SJCRH30 (cell line): ENCODE results near the gene PGBD1. TPM values are rescaled to one million over a fixed set of nuclear protein-coding genes. Genes with fewer than 3 reads are reported as not detected.
A peak's percentile ranks its signal among the peaks of the same experiment; 100 is the strongest.
"Not testable (repeated sequence)": the region's sequence is repeated elsewhere in the genome, so short reads cannot be mapped to it uniquely, and the experiment has no call there.

Experiments used
- DNase-seq, 2 experiments: peaks; one replicate each; pipeline ENCODE4 v3.0.0-alpha.2; 2015 to 2020
- H3K27ac ChIP-seq: fragments of 250-450 bp; sonication (Bioruptor Pico); 2 replicates; pipeline ENCODE4 v1.5.1; 2020; ENCODE audit warnings: mild to moderate bottlenecking, moderate library complexity
- H3K27me3 ChIP-seq: fragments of 250-450 bp; sonication (Bioruptor Pico); 2 replicates; pipeline ENCODE4 v1.5.1; 2020; ENCODE audit warnings: mild to moderate bottlenecking, moderate library complexity
- H3K36me3 ChIP-seq: fragments of 250-450 bp; sonication (Bioruptor Pico); 2 replicates; pipeline ENCODE4 v1.5.1; 2020; ENCODE audit warnings: mild to moderate bottlenecking, moderate library complexity
- H3K4me1 ChIP-seq: fragments of 250-450 bp; sonication (Bioruptor Pico); 2 replicates; pipeline ENCODE4 v1.5.1; 2020; ENCODE audit warnings: mild to moderate bottlenecking, moderate library complexity
- H3K4me3 ChIP-seq: fragments of 250-450 bp; sonication (Bioruptor Pico); 2 replicates; pipeline ENCODE4 v1.5.1; 2020; ENCODE audit warnings: mild to moderate bottlenecking, moderate library complexity
- H3K9me3 ChIP-seq: fragments of 250-450 bp; sonication (Bioruptor Pico); replicated peaks from 2 replicates; pipeline ENCODE4 v1.5.1; 2020; ENCODE audit warnings: mild to moderate bottlenecking, moderate library complexity
- total RNA-seq: library from RNA; depleted of rRNA; stranded (reverse); fragments of >200 nt; shearing (Covaris generic); gene quantifications from 2 replicates; pipeline ENCODE4 v1.2.3, GENCODE V29; 2014

Gene PGBD1
- total RNA-seq, 1 experiment from 2014 or later = 11.2 TPM

DNA sequence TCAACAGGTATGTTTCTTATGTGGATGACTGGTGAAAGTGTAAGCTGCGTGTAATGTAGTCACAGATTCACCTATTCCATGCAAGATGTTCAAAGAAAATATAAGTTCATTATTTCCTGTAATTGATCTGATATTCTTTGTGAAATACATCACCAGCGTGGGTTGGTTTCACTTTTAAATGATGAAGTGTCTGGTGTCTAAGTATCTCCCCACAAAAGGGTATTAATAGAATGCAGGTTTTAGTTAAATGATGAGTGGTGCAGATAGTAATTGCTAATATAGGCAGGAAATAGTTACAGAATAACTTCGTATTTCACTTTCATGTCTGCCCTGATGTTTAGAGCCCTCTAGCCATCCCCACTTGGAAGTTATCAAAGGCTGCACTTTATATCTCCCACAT, 22.2 kb downstream of the PGBD1 start:
- Histone ChIP-seq H3K4me1 (no peaks in the 10 kb centered on the region), H3K4me3 (no peak overlapping the region), H3K36me3 (peaks cover 13% of the 10 kb centered on the region), H3K27me3 (no peaks in the 10 kb centered on the region), H3K9me3 (no peaks in the 10 kb centered on the region; the same call in 1 of the 2 replicates), H3K27ac (no peak overlapping the region)
- DNase-seq = no peak

DNA sequence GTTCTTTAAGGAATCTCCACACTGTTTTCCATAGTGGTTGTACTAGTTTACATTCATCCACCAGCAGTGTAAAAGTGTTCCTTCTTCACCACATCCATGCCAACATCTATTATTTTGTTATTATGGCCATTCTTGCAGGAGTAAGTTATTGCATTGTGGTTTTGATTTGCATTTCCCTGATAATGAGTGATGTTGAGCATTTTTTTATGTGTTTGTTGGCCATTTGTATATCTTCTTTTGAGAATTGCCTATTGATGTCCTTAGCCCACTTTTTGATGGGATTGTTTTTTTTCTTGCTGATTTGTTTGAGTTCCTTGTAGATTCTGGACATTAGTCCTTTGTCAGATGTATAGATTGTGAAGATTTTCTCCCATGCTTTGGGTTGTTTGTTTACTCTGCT, 25.0 kb downstream of the PGBD1 start:
- not testable (repeated sequence) for H3K4me3 ChIP-seq, H3K36me3 ChIP-seq, H3K27me3 ChIP-seq, H3K9me3 ChIP-seq, DNase-seq, H3K27ac ChIP-seq, H3K4me1 ChIP-seq

DNA sequence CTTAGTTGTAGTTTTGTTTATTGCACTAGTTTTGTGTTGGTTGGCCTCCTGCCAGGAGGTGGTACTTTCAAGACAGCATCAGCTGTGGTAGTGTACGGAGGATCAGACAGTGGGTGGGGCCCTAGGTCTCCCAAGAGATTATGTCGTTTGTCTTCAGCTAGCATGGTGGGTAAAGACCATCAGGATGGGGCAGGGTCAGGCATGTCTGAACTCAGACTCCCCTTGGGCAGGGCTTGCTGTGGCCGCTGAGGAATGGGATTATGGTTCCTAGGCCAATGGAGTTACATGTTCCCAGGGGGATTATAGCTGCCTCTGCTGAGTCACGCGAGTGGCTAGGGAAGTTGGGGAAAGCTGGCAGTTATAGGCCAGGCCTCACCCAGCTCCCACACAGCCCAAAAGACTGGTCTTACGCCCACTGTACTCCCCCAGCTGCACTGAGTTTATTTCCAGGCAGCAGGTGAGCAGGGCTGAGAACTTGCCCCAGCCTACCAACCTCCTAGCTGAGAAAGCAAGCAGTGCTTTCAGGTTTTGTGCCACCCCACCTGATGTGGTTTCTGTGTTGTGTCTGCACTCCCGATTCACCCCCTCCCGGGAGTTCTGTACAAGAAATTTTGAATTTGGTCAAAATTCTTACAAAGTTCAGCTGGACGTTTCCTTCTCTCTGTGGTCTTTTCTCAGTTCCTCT, 29.9 kb downstream of the PGBD1 start:
- no peaks in the 10 kb centered on the region for H3K27me3 ChIP-seq
- H3K4me1 ChIP-seq = peaks cover 8% of the 10 kb centered on the region
- H3K4me3 ChIP-seq = no peak overlapping the region
- DNase-seq = peak; percentile 53 to 65
- H3K27ac ChIP-seq = peak overlapping the region; percentile 19
- no peaks in the 10 kb centered on the region; the same call in 1 of the 2 replicates for H3K9me3 ChIP-seq
- no peaks in the 10 kb centered on the region for H3K36me3 ChIP-seq

DNA sequence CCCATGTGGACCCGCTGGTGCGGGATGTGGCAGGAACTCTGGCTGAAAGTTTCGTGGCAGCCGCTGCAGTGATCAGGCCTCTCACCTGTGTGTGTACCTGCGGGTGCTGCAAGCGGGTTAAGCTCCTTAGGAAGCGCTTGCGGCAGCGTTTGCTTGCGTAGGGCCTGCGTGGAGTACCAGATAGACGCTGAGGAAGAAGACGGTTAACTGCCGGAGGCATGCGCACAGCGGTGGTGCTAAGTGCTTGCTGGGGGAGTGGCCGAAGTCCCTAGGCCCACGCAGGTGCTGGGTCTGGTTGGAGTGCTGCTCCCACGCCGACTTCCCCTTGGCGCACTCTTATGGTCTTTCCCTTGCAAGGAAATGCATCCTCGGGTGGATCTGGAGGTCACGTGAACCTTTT, 31.6 kb downstream of the PGBD1 start:
- Histone ChIP-seq H3K9me3 (no peaks in the 10 kb centered on the region; the same call in 1 of the 2 replicates), H3K27ac (no peak overlapping the region), H3K36me3 (no peaks in the 10 kb centered on the region), H3K4me1 (peaks cover 8% of the 10 kb centered on the region), H3K27me3 (no peaks in the 10 kb centered on the region), H3K4me3 (no peak overlapping the region)
- no peak for DNase-seq

DNA sequence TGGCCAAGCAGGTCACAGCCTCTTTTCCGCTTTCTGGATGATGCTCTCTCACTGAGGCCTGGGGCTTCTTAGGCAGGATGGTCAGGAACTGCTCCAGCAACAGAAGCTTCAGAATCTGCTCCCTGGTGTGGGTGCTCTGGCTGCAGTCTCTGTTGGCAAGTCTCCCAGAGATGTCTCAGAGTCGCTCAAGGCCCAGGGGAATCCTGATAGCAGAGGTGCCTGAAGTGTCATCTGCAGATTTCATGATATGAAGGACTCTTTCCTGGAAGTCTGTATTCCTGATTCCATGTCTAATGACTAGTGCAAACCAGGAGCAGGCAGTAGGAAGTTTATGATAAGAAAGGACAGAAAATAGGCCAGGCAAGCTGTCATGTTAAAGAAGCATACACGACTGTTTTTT, 34.3 kb downstream of the PGBD1 start:
- Histone ChIP-seq H3K4me3 (no peak overlapping the region), H3K4me1 (peaks cover 8% of the 10 kb centered on the region), H3K27me3 (no peaks in the 10 kb centered on the region), H3K36me3 (no peaks in the 10 kb centered on the region), H3K27ac (no peak overlapping the region), H3K9me3 (no peaks in the 10 kb centered on the region)
- DNase-seq = no peak

DNA sequence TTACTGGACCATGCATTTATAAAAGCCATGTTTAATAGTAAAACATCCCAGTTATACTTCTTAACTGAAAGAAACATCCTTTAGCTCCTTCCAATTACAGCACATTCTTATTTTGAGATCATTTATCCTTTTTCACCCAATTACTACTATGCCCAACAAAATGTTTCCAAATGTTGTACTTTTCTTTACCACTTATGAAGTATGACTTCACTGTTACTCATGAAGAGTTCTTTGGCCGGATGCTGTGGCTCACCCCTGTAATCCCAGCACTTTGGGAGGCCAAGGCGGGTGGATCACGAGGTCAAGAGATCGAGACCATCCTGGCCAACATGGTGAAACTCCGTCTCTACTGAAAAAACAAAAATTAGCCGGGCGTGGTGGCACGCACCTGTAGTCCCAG, 36.5 kb downstream of the PGBD1 start:
- not testable (repeated sequence) for H3K4me3 ChIP-seq, H3K27ac ChIP-seq, H3K9me3 ChIP-seq, DNase-seq, H3K36me3 ChIP-seq, H3K27me3 ChIP-seq, H3K4me1 ChIP-seq

DNA sequence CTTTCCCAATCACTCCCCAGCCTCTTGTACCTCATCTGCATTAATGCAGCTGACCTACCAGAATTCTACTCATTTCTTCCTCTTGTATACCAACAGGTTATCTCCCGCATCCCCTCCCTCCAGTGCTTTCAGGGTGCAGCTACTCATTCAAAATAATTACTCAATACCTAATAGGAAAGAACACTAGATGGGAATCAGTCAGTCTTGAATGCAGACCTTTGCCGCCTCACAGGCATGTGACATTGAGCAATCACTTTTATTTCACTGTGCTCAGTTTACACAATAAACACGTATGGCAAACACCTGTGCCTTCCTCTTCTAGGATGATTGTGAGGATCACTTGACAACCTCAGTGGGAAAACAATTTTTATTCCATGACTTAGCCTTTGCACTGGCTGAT, 41.3 kb downstream of the PGBD1 start:
- H3K9me3 ChIP-seq = peaks cover 12% of the 10 kb centered on the region
- no peaks in the 10 kb centered on the region for H3K27me3 ChIP-seq
- no peak overlapping the region for H3K27ac ChIP-seq
- no peak for DNase-seq
- H3K4me3 ChIP-seq = no peak overlapping the region
- H3K36me3 ChIP-seq = no peaks in the 10 kb centered on the region
- H3K4me1 ChIP-seq = no peaks in the 10 kb centered on the region

DNA sequence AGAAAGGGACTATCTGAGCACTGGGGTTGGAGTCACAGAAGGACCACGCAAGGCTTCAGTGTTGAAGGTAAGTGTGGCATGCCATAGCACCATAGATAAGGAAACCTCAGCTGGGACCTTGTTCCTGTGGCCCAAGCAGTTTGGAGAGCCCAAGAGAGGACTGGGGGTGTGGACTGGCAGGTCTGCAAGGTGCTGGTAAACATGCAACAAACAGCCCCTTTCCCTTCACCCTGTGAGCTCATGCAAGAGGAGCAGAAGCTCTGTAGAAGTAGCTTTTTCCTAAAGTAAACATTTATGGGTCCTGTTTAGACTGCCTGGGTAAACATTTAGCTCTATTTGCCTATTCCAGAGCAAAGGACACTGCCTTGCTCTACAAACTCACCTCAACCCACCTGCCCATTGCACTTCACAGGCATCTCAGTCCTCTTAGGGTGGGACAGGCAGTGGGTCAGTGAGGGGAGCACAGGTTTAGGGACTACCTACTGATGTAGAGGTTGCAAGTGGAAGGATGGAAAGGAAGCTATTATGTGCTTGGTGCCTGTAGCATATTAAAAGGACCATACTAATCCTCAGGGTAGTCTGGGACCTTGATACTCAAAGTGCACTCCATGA, 42.5 kb downstream of the PGBD1 start:
- H3K27me3 ChIP-seq = no peaks in the 10 kb centered on the region
- H3K4me3 ChIP-seq = no peak overlapping the region
- H3K9me3 ChIP-seq = peaks cover 12% of the 10 kb centered on the region
- DNase-seq = no peak
- H3K27ac ChIP-seq = no peak overlapping the region
- no peaks in the 10 kb centered on the region for H3K36me3 ChIP-seq
- no peaks in the 10 kb centered on the region for H3K4me1 ChIP-seq

DNA sequence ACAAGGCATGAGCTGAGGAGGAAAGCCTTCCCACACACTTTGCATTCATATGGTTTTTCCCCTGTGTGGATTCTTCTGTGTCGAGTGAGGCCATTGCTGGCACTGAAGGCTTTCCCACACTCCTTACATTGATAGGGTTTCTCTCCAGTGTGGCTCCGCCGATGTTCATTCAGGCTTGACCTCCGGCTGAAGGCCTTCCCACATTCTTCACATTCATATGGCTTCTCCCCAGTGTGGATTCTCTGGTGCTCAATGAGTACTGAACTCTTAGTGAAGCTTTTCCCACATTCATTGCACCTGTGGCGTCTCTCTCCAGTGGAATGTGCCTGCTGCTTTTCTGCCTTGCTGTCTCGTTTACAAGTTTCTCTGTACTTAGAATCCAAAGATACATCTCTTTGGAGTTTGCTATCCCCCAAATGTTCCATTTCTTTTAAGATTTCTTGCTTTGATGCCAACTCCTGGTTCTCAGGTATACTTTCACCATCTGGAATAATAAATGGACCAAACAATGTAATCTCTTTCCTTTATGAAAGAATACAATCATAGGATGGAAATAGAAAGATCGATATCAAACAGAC, 45.1 kb downstream of the PGBD1 start:
- no peak for DNase-seq
- Histone ChIP-seq H3K27me3 (no peaks in the 10 kb centered on the region), H3K36me3 (no peaks in the 10 kb centered on the region), H3K9me3 (peaks cover 12% of the 10 kb centered on the region), H3K4me1 (no peaks in the 10 kb centered on the region), H3K4me3 (no peak overlapping the region), H3K27ac (no peak overlapping the region)

DNA sequence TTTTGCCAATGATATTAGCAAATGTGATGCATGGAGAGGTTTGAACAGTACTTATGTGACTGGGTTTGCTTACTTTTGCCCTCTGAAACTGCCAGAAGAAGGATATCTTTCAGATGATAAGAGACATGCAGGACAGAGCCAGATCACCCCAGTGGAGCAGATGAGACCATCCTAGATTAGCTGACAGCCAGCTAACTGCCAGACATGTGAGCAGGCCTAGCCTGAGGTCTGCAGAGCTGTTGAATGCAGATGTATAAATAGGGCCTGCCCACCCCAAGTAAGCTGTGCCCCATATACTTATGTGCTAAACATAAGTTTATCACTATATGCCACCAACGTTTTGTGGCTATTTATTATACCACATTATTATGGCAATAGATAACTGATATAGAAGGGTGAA, 48.7 kb downstream of the PGBD1 start:
- Histone ChIP-seq H3K36me3 (no peaks in the 10 kb centered on the region), H3K9me3 (peaks cover 12% of the 10 kb centered on the region), H3K27me3 (no peaks in the 10 kb centered on the region), H3K4me3 (no peak overlapping the region), H3K27ac (no peak overlapping the region), H3K4me1 (no peaks in the 10 kb centered on the region; the same call in 1 of the 2 replicates)
- no peak for DNase-seq

DNA sequence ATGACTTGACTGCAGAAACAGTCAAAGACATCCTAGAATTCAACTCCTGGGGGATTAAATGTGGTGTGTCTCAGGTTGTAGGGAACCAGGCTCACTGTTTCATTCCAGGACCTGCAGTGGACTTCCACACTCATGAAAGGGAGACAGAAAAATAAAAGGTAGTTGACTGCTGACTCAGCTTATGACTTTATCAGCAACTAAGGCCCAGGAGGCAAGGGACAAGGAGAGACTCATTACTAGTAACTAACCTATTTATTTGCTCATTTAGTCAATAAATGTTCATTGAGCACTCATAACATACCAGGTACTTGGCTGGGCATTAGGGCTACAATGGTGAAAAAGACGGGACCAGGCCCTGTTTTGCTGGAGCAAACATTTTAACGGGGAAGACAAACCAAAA, 51.7 kb downstream of the PGBD1 start:
- Histone ChIP-seq H3K27ac (no peak overlapping the region), H3K4me1 (peaks cover 7% of the 10 kb centered on the region; the same call in 1 of the 2 replicates), H3K27me3 (no peaks in the 10 kb centered on the region), H3K9me3 (no peaks in the 10 kb centered on the region), H3K36me3 (no peaks in the 10 kb centered on the region), H3K4me3 (no peak overlapping the region)
- DNase-seq = no peak

DNA sequence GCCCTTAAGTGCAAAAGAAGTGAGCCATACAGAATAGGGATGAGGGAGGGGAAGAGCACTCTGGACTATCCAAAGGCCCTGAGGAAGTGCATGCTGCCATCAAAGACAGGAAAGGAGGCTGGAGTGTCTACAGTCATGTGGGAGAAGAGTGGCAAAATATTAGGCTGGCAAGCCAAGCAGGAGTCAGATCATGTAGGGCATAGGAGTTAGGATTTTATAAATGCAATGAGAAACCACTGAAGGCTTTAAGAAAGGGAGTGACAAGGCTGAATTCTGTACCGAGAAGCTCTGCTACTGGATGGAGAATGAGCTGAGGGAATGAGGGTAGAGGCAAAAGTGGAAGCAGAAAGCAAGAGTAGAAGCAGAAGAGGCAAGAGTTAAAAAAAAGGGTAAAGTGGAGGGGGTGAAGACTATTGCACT, 52.2 kb downstream of the PGBD1 start:
- peaks cover 7% of the 10 kb centered on the region; the same call in 1 of the 2 replicates for H3K4me1 ChIP-seq
- H3K27ac ChIP-seq = no peak overlapping the region
- DNase-seq = no peak
- H3K9me3 ChIP-seq = no peaks in the 10 kb centered on the region
- H3K36me3 ChIP-seq = no peaks in the 10 kb centered on the region
- no peaks in the 10 kb centered on the region for H3K27me3 ChIP-seq
- H3K4me3 ChIP-seq = no peak overlapping the region

DNA sequence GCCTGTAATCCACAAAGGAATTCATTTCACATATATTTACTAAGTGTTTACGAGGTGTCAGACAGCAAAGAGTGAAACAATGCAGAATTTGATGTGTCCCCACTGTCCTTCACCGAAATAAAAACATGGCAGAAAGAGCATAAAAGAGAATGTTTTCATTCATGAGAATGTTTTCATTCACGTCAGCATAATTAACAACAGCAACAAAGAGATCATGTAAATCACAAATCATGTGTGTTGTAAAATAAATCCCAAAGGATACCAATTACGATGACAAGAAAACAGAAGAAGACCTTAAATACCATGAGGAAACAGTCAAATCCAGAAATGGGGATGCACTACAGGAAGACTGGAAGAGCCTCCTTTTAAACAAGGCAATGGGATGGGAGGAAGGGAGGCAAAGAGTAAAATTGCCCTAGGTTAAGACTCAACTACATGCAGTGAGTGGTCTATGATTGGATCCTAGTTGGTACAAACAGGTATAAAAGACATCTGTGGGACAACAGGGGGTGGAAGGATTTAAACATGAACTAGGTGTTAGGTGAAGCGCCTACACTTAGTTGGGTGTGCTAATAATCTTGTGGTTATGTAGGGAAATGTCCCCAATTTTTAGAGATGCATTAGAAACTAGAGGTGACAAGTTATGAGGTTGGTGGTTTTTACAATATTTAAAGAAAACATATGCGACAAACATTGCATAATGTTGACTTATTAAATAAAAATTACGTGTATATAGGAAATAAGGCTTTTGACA, 53.1 kb downstream of the PGBD1 start:
- Histone ChIP-seq H3K27ac (peak overlapping the region; percentile 95), H3K4me1 (peaks cover 7% of the 10 kb centered on the region; the same call in 1 of the 2 replicates), H3K36me3 (no peaks in the 10 kb centered on the region), H3K27me3 (no peaks in the 10 kb centered on the region), H3K4me3 (peak overlapping the region; percentile 68), H3K9me3 (no peaks in the 10 kb centered on the region)
- DNase-seq = no peak

DNA sequence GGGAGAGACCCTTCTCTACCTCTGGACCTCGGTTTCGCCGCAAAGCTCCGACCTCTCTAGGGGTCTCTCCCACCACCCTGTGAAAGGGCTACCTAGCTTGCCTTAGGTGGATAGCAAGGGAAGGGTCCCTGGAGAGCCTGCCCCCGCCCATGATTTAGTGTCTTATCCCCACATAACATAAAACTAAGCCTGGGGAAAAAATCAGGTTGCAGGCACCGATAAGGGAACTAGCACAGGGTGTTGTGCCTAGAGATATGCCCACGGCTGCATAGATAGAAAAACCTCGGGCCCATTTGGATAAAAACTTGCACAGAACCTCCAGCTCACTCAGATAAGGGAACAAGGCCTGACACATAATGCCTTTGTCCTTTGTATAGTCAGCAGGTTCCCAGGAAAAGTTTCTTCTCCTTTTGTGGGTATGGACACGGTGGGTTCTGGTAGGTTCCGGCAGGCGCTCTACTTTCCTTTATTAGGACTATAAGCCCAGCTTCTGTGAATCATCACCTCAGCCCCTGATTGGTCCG, 53.7 kb downstream of the PGBD1 start:
- H3K27me3 ChIP-seq = no peaks in the 10 kb centered on the region
- H3K4me3 ChIP-seq = peak overlapping the region; percentile 68
- no peak for DNase-seq
- H3K4me1 ChIP-seq = peaks cover 7% of the 10 kb centered on the region; the same call in 1 of the 2 replicates
- no peaks in the 10 kb centered on the region for H3K36me3 ChIP-seq
- peak overlapping the region; percentile 95 for H3K27ac ChIP-seq
- no peaks in the 10 kb centered on the region for H3K9me3 ChIP-seq
